ENCODE measurements around the gene YWHAG. TPM values are rescaled to one million over a fixed set of nuclear protein-coding genes. Genes with fewer than 3 reads are reported as not detected.

YWHAG gene
- total and polyA plus RNA-seq, 2 of the 13 experiments (the other 11 are each of a cell fraction or from before 2014, with no cell fraction given) = 36.9 to 67.5 TPM

DNA sequence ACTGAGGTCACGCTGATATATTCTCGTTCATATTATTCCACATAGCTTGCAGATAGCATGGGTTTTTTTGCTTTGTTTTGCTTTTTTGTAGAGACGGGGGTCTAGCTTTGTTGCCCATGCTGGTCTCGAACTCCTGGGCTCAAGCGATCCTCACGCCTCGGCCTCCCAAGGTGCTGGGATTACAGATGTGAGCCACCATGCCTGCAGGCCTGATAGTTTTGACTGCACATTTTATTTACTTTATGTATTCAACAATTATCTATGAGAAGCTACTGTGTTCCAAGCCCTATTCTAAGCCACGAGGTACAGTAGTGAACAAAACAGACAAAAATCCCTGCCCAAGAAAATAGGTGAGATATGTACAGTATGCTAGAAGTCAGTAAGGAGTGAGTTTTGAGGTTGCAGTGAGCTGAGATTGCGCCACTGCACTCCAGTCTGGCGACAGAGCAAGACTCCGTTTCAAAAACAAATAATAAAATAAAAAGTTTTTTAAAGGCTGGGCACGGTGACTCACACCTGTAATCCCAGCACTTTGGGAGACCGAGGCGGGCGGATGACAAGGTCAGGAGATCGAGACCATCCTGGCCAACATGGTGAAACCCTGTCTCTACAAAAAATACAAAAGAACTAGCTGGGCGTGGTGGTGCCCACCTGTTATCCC lies 1.3 kb upstream of the YWHAG start (continued):
- TF ChIP-seq HNF4A (CRISPR knock-in tag; IDR thresholded peaks at IDR 0.05) = no peak
- TF ChIP-seq DNMT1 (CRISPR knock-in tag; IDR thresholded peaks at IDR 0.05) = no peak
- no peak for TF ChIP-seq SMARCE1 (IDR thresholded peaks at IDR 0.05; ENCODE audit: borderline replicate concordance)
- TF ChIP-seq, protein P1, sequence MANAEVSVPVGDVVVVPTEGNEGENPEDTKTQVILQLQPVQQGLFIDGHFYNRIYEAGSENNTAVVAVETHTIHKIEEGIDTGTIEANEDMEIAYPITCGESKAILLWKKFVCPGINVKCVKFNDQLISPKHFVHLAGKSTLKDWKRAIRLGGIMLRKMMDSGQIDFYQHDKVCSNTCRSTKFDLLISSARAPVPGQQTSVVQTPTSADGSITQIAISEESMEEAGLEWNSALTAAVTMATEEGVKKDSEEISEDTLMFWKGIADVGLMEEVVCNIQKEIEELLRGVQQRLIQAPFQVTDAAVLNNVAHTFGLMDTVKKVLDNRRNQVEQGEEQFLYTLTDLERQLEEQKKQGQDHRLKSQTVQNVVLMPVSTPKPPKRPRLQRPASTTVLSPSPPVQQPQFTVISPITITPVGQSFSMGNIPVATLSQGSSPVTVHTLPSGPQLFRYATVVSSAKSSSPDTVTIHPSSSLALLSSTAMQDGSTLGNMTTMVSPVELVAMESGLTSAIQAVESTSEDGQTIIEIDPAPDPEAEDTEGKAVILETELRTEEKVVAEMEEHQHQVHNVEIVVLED (CRISPR knock-in tag; IDR thresholded peaks at IDR 0.05; ENCODE audit: borderline replicate concordance) = no peak
- no peak for TF ChIP-seq TOE1 (CRISPR knock-in tag; IDR thresholded peaks at IDR 0.05)
- TF ChIP-seq SMAD1 (CRISPR knock-in tag; IDR thresholded peaks at IDR 0.05; ENCODE audit: borderline replicate concordance, low read depth) = no peak
- TF ChIP-seq KDM3A (CRISPR knock-in tag; IDR thresholded peaks at IDR 0.05; ENCODE audit: low read depth) = 0 out of 2 replicates have a peak, but pooled peaks have one; percentile 31
- TF ChIP-seq, protein P2, sequence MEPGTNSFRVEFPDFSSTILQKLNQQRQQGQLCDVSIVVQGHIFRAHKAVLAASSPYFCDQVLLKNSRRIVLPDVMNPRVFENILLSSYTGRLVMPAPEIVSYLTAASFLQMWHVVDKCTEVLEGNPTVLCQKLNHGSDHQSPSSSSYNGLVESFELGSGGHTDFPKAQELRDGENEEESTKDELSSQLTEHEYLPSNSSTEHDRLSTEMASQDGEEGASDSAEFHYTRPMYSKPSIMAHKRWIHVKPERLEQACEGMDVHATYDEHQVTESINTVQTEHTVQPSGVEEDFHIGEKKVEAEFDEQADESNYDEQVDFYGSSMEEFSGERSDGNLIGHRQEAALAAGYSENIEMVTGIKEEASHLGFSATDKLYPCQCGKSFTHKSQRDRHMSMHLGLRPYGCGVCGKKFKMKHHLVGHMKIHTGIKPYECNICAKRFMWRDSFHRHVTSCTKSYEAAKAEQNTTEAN (CRISPR knock-in tag; conservative IDR thresholded peaks at IDR 0.05) = no peak
- no peak for TF ChIP-seq ZNF121 (CRISPR knock-in tag; IDR thresholded peaks at IDR 0.05)
- no peak for TF ChIP-seq ZNF607 (CRISPR knock-in tag; IDR thresholded peaks at IDR 0.05; ENCODE audit: borderline replicate concordance)
- TF ChIP-seq, protein P3, sequence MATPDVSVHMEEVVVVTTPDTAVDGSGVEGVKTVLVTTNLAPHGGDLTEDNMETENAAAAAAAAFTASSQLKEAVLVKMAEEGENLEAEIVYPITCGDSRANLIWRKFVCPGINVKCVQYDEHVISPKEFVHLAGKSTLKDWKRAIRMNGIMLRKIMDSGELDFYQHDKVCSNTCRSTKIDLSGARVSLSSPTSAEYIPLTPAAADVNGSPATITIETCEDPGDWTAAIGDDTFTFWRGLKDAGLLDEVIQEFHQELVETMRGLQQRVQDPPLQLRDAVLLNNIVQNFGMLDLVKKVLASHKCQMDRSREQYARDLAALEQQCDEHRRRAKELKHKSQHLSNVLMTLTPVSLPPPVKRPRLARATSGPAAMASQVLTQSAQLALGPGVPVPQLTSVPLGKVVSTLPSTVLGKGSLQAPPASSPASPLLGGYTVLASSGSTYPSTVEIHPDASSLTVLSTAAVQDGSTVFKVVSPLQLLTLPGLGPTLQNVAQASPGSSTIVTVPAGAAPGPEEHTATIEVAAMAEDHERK (CRISPR knock-in tag; IDR thresholded peaks at IDR 0.05; ENCODE audit: low read depth) = no peak
- TF ChIP-seq, protein P4, sequence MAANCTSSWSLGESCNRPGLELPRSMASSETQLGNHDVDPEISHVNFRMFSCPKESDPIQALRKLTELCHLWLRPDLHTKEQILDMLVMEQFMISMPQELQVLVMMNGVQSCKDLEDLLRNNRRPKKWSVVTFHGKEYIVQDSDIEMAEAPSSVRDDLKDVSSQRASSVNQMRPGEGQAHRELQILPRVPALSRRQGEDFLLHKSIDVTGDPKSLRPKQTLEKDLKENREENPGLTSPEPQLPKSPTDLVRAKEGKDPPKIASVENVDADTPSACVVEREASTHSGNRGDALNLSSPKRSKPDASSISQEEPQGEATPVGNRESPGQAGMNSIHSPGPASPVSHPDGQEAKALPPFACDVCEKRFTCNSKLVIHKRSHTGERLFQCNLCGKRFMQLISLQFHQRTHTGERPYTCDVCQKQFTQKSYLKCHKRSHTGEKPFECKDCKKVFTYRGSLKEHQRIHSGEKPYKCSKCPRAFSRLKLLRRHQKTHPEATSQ (CRISPR knock-in tag; IDR thresholded peaks at IDR 0.05; ENCODE audit: borderline replicate concordance) = no peak
- no peak for TF ChIP-seq CENPX (CRISPR knock-in tag; IDR thresholded peaks at IDR 0.05)
- no peak for TF ChIP-seq ZNF34 (CRISPR knock-in tag; IDR thresholded peaks at IDR 0.05; ENCODE audit: borderline replicate concordance)
- TF ChIP-seq SP5 (CRISPR knock-in tag; IDR thresholded peaks at IDR 0.05; ENCODE audit: borderline replicate concordance, low read depth) = no peak
- TF ChIP-seq YEATS4 (CRISPR knock-in tag; IDR thresholded peaks at IDR 0.05; ENCODE audit: borderline replicate concordance) = no peak
- no peak for TF ChIP-seq YEATS2 (CRISPR knock-in tag; IDR thresholded peaks at IDR 0.05; ENCODE audit: borderline replicate concordance)
- no peak for TF ChIP-seq PHB2 (IDR thresholded peaks at IDR 0.05; ENCODE audit: partially characterized antibody)
- peak; percentile 11; the same call in 1 of the 2 replicates for TF ChIP-seq EHMT2 (IDR thresholded peaks at IDR 0.05; ENCODE audit: borderline replicate concordance, low read depth, low read length)
- TF ChIP-seq SIN3B (IDR thresholded peaks at IDR 0.05; ENCODE audit: low read length) = no peak
